HG03025 (cell line): Measurements from ENCODE around the gene ROBO1.

Source experiments
- ATAC-seq: cut with Tn5 transposase; IDR thresholded peaks from one replicate; pipeline ENCODE4 v1.9.1; 2021; ENCODE audit warnings: mild to moderate bottlenecking, moderate library complexity; ENCODE audit not compliant: unreplicated experiment, low FRiP score

The ROBO1 gene

GRCh38 chr3:78831446-78831972 lies 936.3 kb downstream of the ROBO1 start:
- ATAC-seq = no peak

- ATAC-seq = no peak
Observed at GRCh38 chr3:78830470-78830869, 937.3 kb downstream of the ROBO1 start.

- ATAC-seq = no peak
Observed at GRCh38 chr3:78827618-78828017, 940.2 kb downstream of the ROBO1 start.

- ATAC-seq = no peak
Observed at GRCh38 chr3:78825858-78826215, 942.0 kb downstream of the ROBO1 start.

GRCh38 chr3:78825118-78825857 lies 942.5 kb downstream of the ROBO1 start:
- no peak for ATAC-seq

GRCh38 chr3:78823859-78824258 lies 943.9 kb downstream of the ROBO1 start:
- ATAC-seq = no peak

GRCh38 chr3:78823434-78823833 lies 944.4 kb downstream of the ROBO1 start:
- no peak for ATAC-seq

- ATAC-seq = no peak
Observed at GRCh38 chr3:78822726-78823125, 945.1 kb downstream of the ROBO1 start.

GRCh38 chr3:78820542-78820941 lies 947.3 kb downstream of the ROBO1 start:
- ATAC-seq = no peak

GRCh38 chr3:78818161-78818985 lies 949.4 kb downstream of the ROBO1 start:
- ATAC-seq = no peak

- no peak for ATAC-seq
Observed at GRCh38 chr3:78814893-78815562, 952.8 kb downstream of the ROBO1 start.

GRCh38 chr3:78812166-78812565 lies 955.6 kb downstream of the ROBO1 start:
- no peak for ATAC-seq

- no peak for ATAC-seq
Observed at GRCh38 chr3:78809966-78810365, 957.8 kb downstream of the ROBO1 start.

GRCh38 chr3:78804251-78805037 lies 963.4 kb downstream of the ROBO1 start:
- no peak for ATAC-seq

GRCh38 chr3:78802562-78802930 lies 965.3 kb downstream of the ROBO1 start:
- ATAC-seq = no peak

GRCh38 chr3:78801926-78802561 lies 965.8 kb downstream of the ROBO1 start:
- no peak for ATAC-seq

- no peak for ATAC-seq
Observed at GRCh38 chr3:78799681-78800080, 968.1 kb downstream of the ROBO1 start.

GRCh38 chr3:78798266-78798832 lies 969.4 kb downstream of the ROBO1 start:
- ATAC-seq = no peak

GRCh38 chr3:78794431-78794830 lies 973.4 kb downstream of the ROBO1 start:
- no peak for ATAC-seq

- ATAC-seq = no peak
Observed at GRCh38 chr3:78792733-78793132, 975.1 kb downstream of the ROBO1 start.
